Lung (tissue), 12 donors: ENCODE data around the gene ZBTB47. TPM values are rescaled to one million over a fixed set of nuclear protein-coding genes. Genes with fewer than 3 reads are reported as not detected.

Experiments used
- ATAC-seq: fragments of 200-7000 bp; cut with Tn5 transposase; one replicate; pipeline ENCODE4 v1.9.1; 2020; ENCODE audit warnings: moderate number of reproducible peaks; ENCODE audit not compliant: insufficient read depth, low FRiP score
- DNase-seq, 3 donors: peaks; one replicate each; pipeline ENCODE4 v3.0.0-alpha.2; 2013 to 2017
- H3K27ac ChIP-seq, 2 donors: one replicate each; pipeline ENCODE4 v1.5.1; 2013; ENCODE audit warnings: mild to moderate bottlenecking in 2 of 2, moderate library complexity in 2 of 2, control low read depth in 1 of 2, inconsistent platforms in 1 of 2, low read depth in 1 of 2, low read length in 1 of 2
- H3K27me3 ChIP-seq, 3 donors: one replicate each; pipeline ENCODE4 v1.5.1; 2013; ENCODE audit warnings: low read length in 2 of 3; ENCODE audit not compliant: control insufficient read depth in 3 of 3, insufficient read depth in 3 of 3
- H3K36me3 ChIP-seq, 4 donors: one replicate each; pipeline ENCODE4 v1.5.1; 2013; ENCODE audit warnings: low read length in 4 of 4, mild to moderate bottlenecking in 1 of 4, moderate library complexity in 1 of 4; ENCODE audit not compliant: control insufficient read depth in 4 of 4, insufficient read depth in 4 of 4
- H3K4me1 ChIP-seq, 5 donors: one replicate each; pipeline ENCODE4 v1.5.1; 2013; ENCODE audit warnings: low read length in 5 of 5, mild to moderate bottlenecking in 2 of 5, moderate library complexity in 1 of 5; ENCODE audit not compliant: control insufficient read depth in 5 of 5, insufficient read depth in 5 of 5
- H3K4me3 ChIP-seq: one replicate; pipeline ENCODE4 v1.5.1; 2013; ENCODE audit warnings: mild to moderate bottlenecking, control low read depth, moderate library complexity
- H3K9ac ChIP-seq, 2 donors: one replicate each; pipeline ENCODE4 v1.5.1; 2013; ENCODE audit warnings: low read length in 2 of 2, control low read depth in 1 of 2; ENCODE audit not compliant: insufficient read depth in 1 of 2
- H3K9me3 ChIP-seq, 4 donors: one replicate each; pipeline ENCODE4 v1.5.1; 2013; ENCODE audit warnings: low read length in 3 of 4, mild to moderate bottlenecking in 1 of 4, moderate library complexity in 1 of 4; ENCODE audit not compliant: control insufficient read depth in 4 of 4, insufficient read depth in 3 of 4
- WGBS, 2 donors: extraction: QIAGEN DNeasy Blood & Tissue Kit; methylation state at CpG; one replicate each; pipeline ENCODE4 v1.1.7; 2013; 5-methylcytosine and 5-hydroxymethylcytosine counted together
- polyA plus RNA-seq, 2 donors: library from polyadenylated mRNA; stranded (reverse); fragments of 200-250 nt; gene quantifications; one replicate each; pipeline ENCODE4 v1.2.1, GENCODE V29; 2013
- total RNA-seq, 2 donors: library from RNA; depleted of rRNA in 1 of 2; stranded (reverse); fragments of >200 nt in 1 of 2; gene quantifications; one replicate each; pipeline ENCODE4 v1.2.1, GENCODE V29; 2014 to 2021
- TF ChIP-seq, protein P1 (sequence below): IDR thresholded peaks from 2 replicates; pipeline ENCODE4 v1.5.1; 2012; ENCODE audit warnings: mild to moderate bottlenecking; ENCODE audit errors: control extremely low read depth, extremely low read depth
- donor health status: control.
- donor health status: control.
- donor health status: Bipolar disorder and iron deficiency.
- donor health status: healthy.
- donor health status: DM: yes; HTN: yes; CAD: no.

The ZBTB47 gene
- total and polyA plus RNA-seq, 4 donors: 8.6 to 34.1 (median 15.8) TPM

DNA sequence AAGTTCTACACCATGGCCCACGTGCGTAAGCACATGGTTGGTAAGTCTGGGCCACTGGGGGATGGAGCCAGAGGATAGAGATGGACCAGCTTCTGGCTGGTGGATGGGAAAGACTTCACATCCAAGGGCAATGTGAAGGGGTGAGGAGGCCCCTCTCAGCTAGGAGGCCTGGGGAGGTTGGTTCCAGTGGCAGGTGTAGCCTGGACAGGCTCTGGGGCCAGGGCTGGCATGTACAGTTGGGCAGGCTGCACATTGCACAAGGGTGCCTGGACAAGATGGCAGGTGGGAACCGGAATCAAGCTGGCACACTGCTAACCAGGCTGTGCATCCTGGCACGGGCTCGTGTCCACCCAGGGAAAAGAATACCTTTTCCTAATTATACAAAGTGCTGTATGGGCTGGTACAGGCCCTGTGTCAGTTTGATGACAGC is 8.1 kb downstream of the ZBTB47 start:
- DNase-seq (no peak), ATAC-seq (no peak)
- Histone ChIP-seq H3K36me3 (peaks cover 0 to 17% (median 0%) of the 10 kb centered on the region in 4 donors), H3K4me3 (no peak overlapping the region), H3K27ac (no peak overlapping the region), H3K27me3 (no peaks in the 10 kb centered on the region), H3K9ac (no peak overlapping the region), H3K9me3 (no peaks in the 10 kb centered on the region), H3K4me1 (peaks cover 0 to 2% (median 0%) of the 10 kb centered on the region in 5 donors)
- TF ChIP-seq, protein P1, sequence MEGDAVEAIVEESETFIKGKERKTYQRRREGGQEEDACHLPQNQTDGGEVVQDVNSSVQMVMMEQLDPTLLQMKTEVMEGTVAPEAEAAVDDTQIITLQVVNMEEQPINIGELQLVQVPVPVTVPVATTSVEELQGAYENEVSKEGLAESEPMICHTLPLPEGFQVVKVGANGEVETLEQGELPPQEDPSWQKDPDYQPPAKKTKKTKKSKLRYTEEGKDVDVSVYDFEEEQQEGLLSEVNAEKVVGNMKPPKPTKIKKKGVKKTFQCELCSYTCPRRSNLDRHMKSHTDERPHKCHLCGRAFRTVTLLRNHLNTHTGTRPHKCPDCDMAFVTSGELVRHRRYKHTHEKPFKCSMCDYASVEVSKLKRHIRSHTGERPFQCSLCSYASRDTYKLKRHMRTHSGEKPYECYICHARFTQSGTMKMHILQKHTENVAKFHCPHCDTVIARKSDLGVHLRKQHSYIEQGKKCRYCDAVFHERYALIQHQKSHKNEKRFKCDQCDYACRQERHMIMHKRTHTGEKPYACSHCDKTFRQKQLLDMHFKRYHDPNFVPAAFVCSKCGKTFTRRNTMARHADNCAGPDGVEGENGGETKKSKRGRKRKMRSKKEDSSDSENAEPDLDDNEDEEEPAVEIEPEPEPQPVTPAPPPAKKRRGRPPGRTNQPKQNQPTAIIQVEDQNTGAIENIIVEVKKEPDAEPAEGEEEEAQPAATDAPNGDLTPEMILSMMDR: no peak
- 96% methylated on average over 5 of the region's 5 CpGs for WGBS, 2 donors

DNA sequence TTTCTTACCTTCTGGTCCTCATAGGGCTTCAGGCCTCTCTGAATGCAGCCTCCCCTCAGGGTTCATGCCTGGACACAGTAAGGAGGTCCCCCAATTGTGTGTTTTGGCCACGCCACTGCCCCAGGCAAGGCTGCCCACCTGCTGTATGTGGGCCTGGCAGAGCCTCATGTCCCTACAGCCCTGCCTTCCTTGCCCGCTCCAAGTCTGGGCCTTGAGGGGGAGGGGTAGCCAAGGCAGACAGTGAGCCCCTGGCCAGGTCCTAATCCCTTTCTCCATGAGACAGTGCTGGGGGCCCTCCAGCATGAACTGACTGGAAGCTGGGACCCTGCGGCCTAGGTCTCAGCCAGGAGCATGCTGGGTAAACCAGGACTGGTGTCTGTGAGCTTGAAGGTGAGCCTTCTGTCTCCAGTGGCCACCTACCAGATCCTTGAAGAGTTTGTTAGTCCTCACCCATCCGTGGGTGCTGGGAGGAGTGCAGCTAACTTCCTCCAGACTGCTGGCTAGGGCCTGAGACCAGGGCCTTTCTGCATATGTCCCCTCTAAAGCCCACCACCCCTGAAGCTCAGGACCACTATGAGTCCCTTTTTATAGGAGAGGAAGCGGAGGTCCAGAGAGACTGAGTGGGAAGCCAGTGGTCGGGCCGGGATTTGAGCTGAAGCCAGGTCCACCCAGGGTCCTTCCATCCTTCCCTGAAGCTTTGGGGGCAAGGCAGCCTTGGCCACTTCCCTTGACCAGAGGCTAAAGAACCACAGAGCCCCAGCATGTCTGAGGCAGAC is 8.7 kb downstream of the ZBTB47 start:
- Histone ChIP-seq H3K9ac (no peak overlapping the region), H3K9me3 (no peaks in the 10 kb centered on the region), H3K4me1 (peaks cover 0 to 3% (median under 1%) of the 10 kb centered on the region in 5 donors), H3K27ac (no peak overlapping the region), H3K27me3 (no peaks in the 10 kb centered on the region), H3K36me3 (peaks cover 0 to 17% (median 0%) of the 10 kb centered on the region in 4 donors), H3K4me3 (no peak overlapping the region)
- DNase-seq (no peak), ATAC-seq (no peak)
- TF ChIP-seq, protein P1: no peak
- 88 to 94% methylated on average over 7 of the region's 7 CpGs for WGBS, 2 donors

DNA sequence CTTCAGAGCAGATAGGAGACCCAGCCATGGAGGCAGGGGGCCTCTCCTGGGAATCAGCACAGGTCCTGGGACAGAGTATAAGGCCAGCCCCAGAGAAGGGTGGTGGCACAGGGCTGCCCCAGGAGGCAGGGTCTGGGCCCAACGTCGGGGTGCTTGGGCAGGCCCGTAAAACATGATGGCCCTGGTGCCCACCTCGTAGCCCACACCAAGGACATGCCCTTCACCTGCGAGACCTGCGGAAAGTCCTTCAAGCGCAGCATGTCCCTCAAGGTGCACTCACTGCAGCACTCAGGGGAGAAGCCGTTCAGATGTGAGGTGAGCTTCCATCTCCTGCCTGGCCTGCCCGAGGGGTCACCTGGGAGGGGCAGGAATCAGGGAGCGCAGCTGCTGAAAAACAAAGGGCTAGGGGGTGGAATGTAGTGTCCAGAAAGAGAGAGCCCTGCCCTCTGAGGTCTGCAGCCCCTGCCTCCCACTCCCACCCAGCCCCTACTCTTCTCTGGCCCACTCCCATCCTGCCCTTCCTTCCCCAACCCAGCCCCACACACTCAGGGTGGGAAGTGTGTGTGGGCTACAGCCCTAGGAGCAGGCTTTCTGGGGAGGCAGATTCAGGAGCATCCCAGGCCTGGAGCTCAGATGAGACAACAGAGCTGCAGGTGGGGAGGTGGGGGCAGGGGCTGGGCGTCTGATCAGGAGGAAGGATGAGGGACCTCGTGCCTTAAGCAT is 9.5 kb downstream of the ZBTB47 start:
- Histone ChIP-seq H3K27ac (no peak overlapping the region), H3K9me3 (no peaks in the 10 kb centered on the region), H3K27me3 (no peaks in the 10 kb centered on the region), H3K4me3 (no peak overlapping the region), H3K9ac (no peak overlapping the region), H3K36me3 (peaks cover 0 to 16% (median 0%) of the 10 kb centered on the region in 4 donors), H3K4me1 (peaks cover 0 to 7% (median 2%) of the 10 kb centered on the region in 5 donors)
- no peak for ATAC-seq
- DNase-seq: no peak
- TF ChIP-seq, protein P1: no peak
- 88% methylated on average over 11 to 12 of the region's 12 CpGs for WGBS, 2 donors
